NAMALWA (cell line): Measurements from ENCODE around the gene NSG2.

ENCODE experiments used
- DNase-seq: peaks from one replicate; pipeline ENCODE4 v3.0.0-alpha.2; 2015; ENCODE audit warnings: low spot score

The NSG2 gene

GRCh38 chr5:174063082-174063756 is 17.7 kb downstream of the NSG2 start:
- no peak for DNase-seq

- DNase-seq = no peak
Observed at GRCh38 chr5:174064171-174064570, 18.7 kb downstream of the NSG2 start.

GRCh38 chr5:174065528-174066197 is 20.2 kb downstream of the NSG2 start:
- DNase-seq = no peak

- DNase-seq = no peak
Observed at GRCh38 chr5:174067499-174067898, 22.0 kb downstream of the NSG2 start.

GRCh38 chr5:174071484-174071883 is 26.0 kb downstream of the NSG2 start:
- no peak for DNase-seq

- no peak for DNase-seq
Observed at GRCh38 chr5:174073122-174073660, 27.7 kb downstream of the NSG2 start.

- DNase-seq = no peak
Observed at GRCh38 chr5:174074369-174074768, 28.9 kb downstream of the NSG2 start.

- no peak for DNase-seq
Observed at GRCh38 chr5:174078416-174078815, 32.9 kb downstream of the NSG2 start.

GRCh38 chr5:174082286-174082685 is 36.8 kb downstream of the NSG2 start:
- DNase-seq = no peak

GRCh38 chr5:174083056-174083827 is 37.7 kb downstream of the NSG2 start:
- no peak for DNase-seq

- DNase-seq = peak; percentile 59
Observed at GRCh38 chr5:174084691-174085154, 39.2 kb downstream of the NSG2 start.

GRCh38 chr5:174086751-174087150 is 41.2 kb downstream of the NSG2 start:
- DNase-seq = no peak

- DNase-seq = no peak
Observed at GRCh38 chr5:174087783-174088182, 42.3 kb downstream of the NSG2 start.

- no peak for DNase-seq
Observed at GRCh38 chr5:174090129-174090528, 44.6 kb downstream of the NSG2 start.

GRCh38 chr5:174093123-174093522 is 47.6 kb downstream of the NSG2 start:
- DNase-seq = no peak

GRCh38 chr5:174094857-174095606 is 49.5 kb downstream of the NSG2 start:
- no peak for DNase-seq

- DNase-seq = no peak
Observed at GRCh38 chr5:174096619-174097018, 51.1 kb downstream of the NSG2 start.

- no peak for DNase-seq
Observed at GRCh38 chr5:174097486-174098185, 52.1 kb downstream of the NSG2 start.

- peak; percentile 21 for DNase-seq
Observed at GRCh38 chr5:174098694-174099093, 53.2 kb downstream of the NSG2 start.

- DNase-seq = no peak
Observed at GRCh38 chr5:174100490-174100889, 55.0 kb downstream of the NSG2 start.

- no peak for DNase-seq
Observed at GRCh38 chr5:174101195-174101730, 55.8 kb downstream of the NSG2 start.
